ENCODE measurements around the gene PTBP1. TPM values are rescaled to one million over a fixed set of nuclear protein-coding genes. Genes with fewer than 3 reads are reported as not detected.

Gene PTBP1
- total and polyA plus RNA-seq, 2 donors (not counting 1 experiment from before 2014, with no cell fraction given) = 137 to 309 TPM

DNA sequence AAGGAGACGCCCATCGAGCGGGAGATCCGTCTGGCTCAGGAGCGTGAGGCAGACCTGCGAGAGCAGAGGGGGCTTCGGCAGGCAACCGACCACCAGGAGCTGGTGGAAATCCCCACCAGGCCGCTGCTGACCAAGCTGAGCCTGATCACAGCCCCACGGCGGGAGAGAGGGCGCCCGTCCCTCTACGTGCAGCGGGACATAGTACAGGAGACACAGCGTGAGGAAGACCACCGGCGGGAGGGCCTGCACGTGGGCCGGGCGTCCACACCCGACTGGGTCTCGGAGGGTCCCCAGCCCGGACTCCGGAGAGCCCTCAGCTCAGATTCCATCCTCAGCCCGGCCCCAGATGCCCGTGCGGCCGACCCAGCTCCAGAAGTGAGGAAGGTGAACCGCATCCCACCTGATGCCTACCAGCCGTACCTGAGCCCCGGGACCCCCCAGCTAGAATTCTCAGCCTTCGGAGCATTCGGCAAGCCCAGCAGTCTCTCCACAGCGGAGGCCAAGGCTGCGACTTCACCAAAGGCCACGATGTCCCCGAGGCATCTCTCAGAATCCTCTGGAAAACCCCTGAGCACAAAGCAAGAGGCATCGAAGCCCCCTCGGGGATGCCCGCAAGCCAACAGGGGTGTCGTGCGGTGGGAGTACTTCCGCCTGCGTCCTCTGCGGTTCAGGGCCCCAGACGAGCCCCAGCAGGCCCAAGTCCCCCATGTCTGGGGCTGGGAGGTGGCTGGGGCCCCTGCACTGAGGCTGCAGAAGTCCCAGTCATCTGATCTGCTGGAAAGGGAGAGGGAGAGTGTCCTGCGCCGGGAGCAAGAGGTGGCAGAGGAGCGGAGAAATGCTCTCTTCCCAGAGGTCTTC, 39.2 kb upstream of the PTBP1 start:
- H3K4me1 Mint-ChIP-seq = no peaks in the 10 kb centered on the region
- H3K9me3 Mint-ChIP-seq (ENCODE audit: insufficient read depth) = peaks cover 4% of the 10 kb centered on the region
- Histone ChIP-seq H3K27ac (ENCODE audit: low read length in 2 of 2) (no peak overlapping the region), H3K27me3 (replicated peaks in 1 of 4; ENCODE audit: control extremely low read depth in 1 of 4, control insufficient read depth in 3 of 4, insufficient read depth in 4 of 4, low read length in 3 of 4) (peaks cover 0 to 2% (median 0%) of the 10 kb centered on the region in 4 experiments), H3K79me2 (ENCODE audit: control insufficient read depth, insufficient read depth, low read length) (no peaks in the 10 kb centered on the region), H3K4me3 (ENCODE audit: control extremely low read depth in 1 of 5, extremely low read depth in 1 of 5, insufficient read depth in 1 of 5, low read depth in 2 of 5, low read length in 4 of 5) (no peak overlapping the region), H3K9ac (ENCODE audit: low read length) (no peak overlapping the region), H3K9me3 (ENCODE audit: control extremely low read depth in 1 of 3, control insufficient read depth in 2 of 3, insufficient read depth in 1 of 3, low read length in 2 of 3) (peaks cover 0 to 48% (median 0%) of the 10 kb centered on the region in 3 donors), H3K4me1 (ENCODE audit: control insufficient read depth in 2 of 2, insufficient read depth in 2 of 2, low read length in 2 of 2) (no peaks in the 10 kb centered on the region), H3K36me3 (replicated peaks in 1 of 2; ENCODE audit: control extremely low read depth in 1 of 2, control insufficient read depth in 1 of 2, extremely low read depth in 1 of 2, insufficient read depth in 2 of 2, low read length in 1 of 2) (no peaks in the 10 kb centered on the region), H2AFZ (ENCODE audit: insufficient read depth, low read depth, low read length, poor library complexity, severe bottlenecking) (no peak overlapping the region), H3K4me2 (replicated peaks; ENCODE audit: low read depth, low read length, poor library complexity, severe bottlenecking) (no peak overlapping the region), H4K20me1 (ENCODE audit: control insufficient read depth, insufficient read depth, low read length, poor library complexity, severe bottlenecking) (no peaks in the 10 kb centered on the region)
- H3K27ac Mint-ChIP-seq = no peak overlapping the region
- 97% methylated on average over 50 of the region's 50 CpGs for WGBS (ENCODE audit: insufficient coverage)
- ChIA-PET CTCF (no interaction called here), POLR2A (no interaction called here)
- TF ChIP-seq EZH2 (IDR thresholded peaks at IDR 0.05; ENCODE audit: borderline replicate concordance, insufficient read depth, low read depth, low read length, poor library complexity, severe bottlenecking) = no peak
- TF ChIP-seq, protein P1, sequence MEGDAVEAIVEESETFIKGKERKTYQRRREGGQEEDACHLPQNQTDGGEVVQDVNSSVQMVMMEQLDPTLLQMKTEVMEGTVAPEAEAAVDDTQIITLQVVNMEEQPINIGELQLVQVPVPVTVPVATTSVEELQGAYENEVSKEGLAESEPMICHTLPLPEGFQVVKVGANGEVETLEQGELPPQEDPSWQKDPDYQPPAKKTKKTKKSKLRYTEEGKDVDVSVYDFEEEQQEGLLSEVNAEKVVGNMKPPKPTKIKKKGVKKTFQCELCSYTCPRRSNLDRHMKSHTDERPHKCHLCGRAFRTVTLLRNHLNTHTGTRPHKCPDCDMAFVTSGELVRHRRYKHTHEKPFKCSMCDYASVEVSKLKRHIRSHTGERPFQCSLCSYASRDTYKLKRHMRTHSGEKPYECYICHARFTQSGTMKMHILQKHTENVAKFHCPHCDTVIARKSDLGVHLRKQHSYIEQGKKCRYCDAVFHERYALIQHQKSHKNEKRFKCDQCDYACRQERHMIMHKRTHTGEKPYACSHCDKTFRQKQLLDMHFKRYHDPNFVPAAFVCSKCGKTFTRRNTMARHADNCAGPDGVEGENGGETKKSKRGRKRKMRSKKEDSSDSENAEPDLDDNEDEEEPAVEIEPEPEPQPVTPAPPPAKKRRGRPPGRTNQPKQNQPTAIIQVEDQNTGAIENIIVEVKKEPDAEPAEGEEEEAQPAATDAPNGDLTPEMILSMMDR (IDR thresholded peaks at IDR 0.05) = no peak
- intact Hi-C loops (cut with micrococcal nuclease) = no loop called here
- ATAC-seq (ENCODE audit: low read depth) (no peak), DNase-seq (no peak)
- no peak overlapping the region for H3K4me3 Mint-ChIP-seq
- H3K27me3 Mint-ChIP-seq = no peaks in the 10 kb centered on the region

DNA sequence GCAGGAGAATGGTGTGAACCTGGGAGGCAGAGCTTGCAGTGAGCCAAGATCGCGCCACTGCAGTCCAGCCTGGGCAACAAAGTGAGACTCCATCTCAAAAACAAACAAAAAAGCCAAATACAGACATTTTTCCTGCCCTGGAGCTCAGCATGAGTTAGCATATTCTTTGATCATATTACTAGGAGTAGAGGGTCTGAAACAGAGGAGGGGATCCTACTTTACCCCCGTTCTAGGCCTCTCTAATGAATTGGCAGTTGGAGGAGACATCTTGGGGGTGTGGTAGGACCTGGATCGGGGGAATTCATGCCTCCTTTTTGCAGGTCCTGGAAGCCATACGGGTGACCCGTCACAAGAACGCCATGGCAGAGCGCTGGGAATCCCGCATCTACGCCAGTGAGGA, 34.1 kb upstream of the PTBP1 start:
- Histone ChIP-seq H3K9ac (ENCODE audit: low read length) (no peak overlapping the region), H2AFZ (ENCODE audit: insufficient read depth, low read depth, low read length, poor library complexity, severe bottlenecking) (no peak overlapping the region), H3K4me3 (ENCODE audit: control extremely low read depth in 1 of 5, extremely low read depth in 1 of 5, insufficient read depth in 1 of 5, low read depth in 2 of 5, low read length in 4 of 5) (no peak overlapping the region), H3K27ac (ENCODE audit: low read length in 2 of 2) (no peak overlapping the region), H3K36me3 (replicated peaks in 1 of 2; ENCODE audit: control extremely low read depth in 1 of 2, control insufficient read depth in 1 of 2, extremely low read depth in 1 of 2, insufficient read depth in 2 of 2, low read length in 1 of 2) (no peaks in the 10 kb centered on the region), H3K79me2 (ENCODE audit: control insufficient read depth, insufficient read depth, low read length) (no peaks in the 10 kb centered on the region), H3K9me3 (ENCODE audit: control extremely low read depth in 1 of 3, control insufficient read depth in 2 of 3, insufficient read depth in 1 of 3, low read length in 2 of 3) (peaks cover 0 to 35% (median 0%) of the 10 kb centered on the region in 3 donors), H3K27me3 (replicated peaks in 1 of 4; ENCODE audit: control extremely low read depth in 1 of 4, control insufficient read depth in 3 of 4, insufficient read depth in 4 of 4, low read length in 3 of 4) (peaks cover 0 to 19% (median 0%) of the 10 kb centered on the region in 4 experiments), H3K4me1 (ENCODE audit: control insufficient read depth in 2 of 2, insufficient read depth in 2 of 2, low read length in 2 of 2) (no peaks in the 10 kb centered on the region), H3K4me2 (replicated peaks; ENCODE audit: low read depth, low read length, poor library complexity, severe bottlenecking) (no peak overlapping the region), H4K20me1 (ENCODE audit: control insufficient read depth, insufficient read depth, low read length, poor library complexity, severe bottlenecking) (no peaks in the 10 kb centered on the region)
- DNase-seq (no peak), ATAC-seq (ENCODE audit: low read depth) (no peak)
- ChIA-PET POLR2A (no interaction called here), CTCF (interaction anchor here (0.5 kb wide), 1 partner anchor 122 kb away, joined by 3 read pairs; no protein-coding TSS in a partner anchor)
- H3K4me3 Mint-ChIP-seq = no peak overlapping the region
- intact Hi-C loops (cut with micrococcal nuclease) = no loop called here
- peaks cover 4% of the 10 kb centered on the region for H3K9me3 Mint-ChIP-seq (ENCODE audit: insufficient read depth)
- no peak overlapping the region for H3K27ac Mint-ChIP-seq
- 94% methylated on average over 8 of the region's 10 CpGs for WGBS (ENCODE audit: insufficient coverage)
- TF ChIP-seq EZH2 (IDR thresholded peaks at IDR 0.05; ENCODE audit: borderline replicate concordance, insufficient read depth, low read depth, low read length, poor library complexity, severe bottlenecking) = no peak
- TF ChIP-seq, protein P1 (IDR thresholded peaks at IDR 0.05) = no peak
- no peaks in the 10 kb centered on the region for H3K4me1 Mint-ChIP-seq
- peaks cover 4% of the 10 kb centered on the region for H3K27me3 Mint-ChIP-seq

Measured in B cell (primary cell).